Measurements from ENCODE around the gene LHX3.

LHX3 gene

GRCh38 chr9:136206602-136207275 is 1.8 kb upstream of the LHX3 start:
- DNase-seq, result no peak

- no peak for DNase-seq
These were observed 722 bp upstream of the LHX3 start for GRCh38 chr9:136205707-136205992.

GRCh38 chr9:136204145-136204805 is 653 bp downstream of the LHX3 start:
- no peak for DNase-seq

GRCh38 chr9:136203408-136204144 is 1.4 kb downstream of the LHX3 start:
- no peak for DNase-seq

GRCh38 chr9:136202454-136203407 is 2.2 kb downstream of the LHX3 start:
- DNase-seq, result no peak

- no peak for DNase-seq
These were observed 3.1 kb downstream of the LHX3 start for GRCh38 chr9:136201609-136202453.

GRCh38 chr9:136201174-136201573 is 3.8 kb downstream of the LHX3 start:
- no peak for DNase-seq

- DNase-seq, result no peak
These were observed 4.5 kb downstream of the LHX3 start for GRCh38 chr9:136200424-136200823.

- no peak for DNase-seq
These were observed 5.3 kb downstream of the LHX3 start for GRCh38 chr9:136199391-136200288.

GRCh38 chr9:136198605-136199083 is 6.3 kb downstream of the LHX3 start:
- DNase-seq, result no peak

- DNase-seq, result no peak
These were observed 6.9 kb downstream of the LHX3 start for GRCh38 chr9:136197930-136198604.

GRCh38 chr9:136197084-136197875 is 7.6 kb downstream of the LHX3 start:
- no peak for DNase-seq

- DNase-seq, result no peak
These were observed 8.4 kb downstream of the LHX3 start for GRCh38 chr9:136196404-136197083.

GRCh38 chr9:136194540-136194939 is 10.4 kb downstream of the LHX3 start:
- DNase-seq, result no peak

- no peak for DNase-seq
These were observed 11.0 kb downstream of the LHX3 start for GRCh38 chr9:136193891-136194279.

- DNase-seq, result no peak
These were observed 11.6 kb downstream of the LHX3 start for GRCh38 chr9:136193127-136193890.

- no peak for DNase-seq
These were observed 12.4 kb downstream of the LHX3 start for GRCh38 chr9:136192289-136193126.

All from NCI-H1436 treated with DMSO at 0.1 percent for 48 hours (cell line).